A673 (cell line): ENCODE data around the gene ABCA4. TPM values are rescaled to one million over a fixed set of nuclear protein-coding genes. Genes with fewer than 3 reads are reported as not detected.

Experiments
- BruUV-seq: library from RNA; stranded (reverse); fragments of 400-500 nt; replicated peaks from 2 replicates; lab custom pipeline; 2021; lab: Mats Ljungman, UMichigan
- CTCF ChIA-PET: fragments of 300-600 bp; sonication (Branson Sonifier 250); formaldehyde crosslinking; loops from one replicate; lab custom pipeline; 2022; ENCODE audit warnings: antibody characterized with exemption; lab: Charles Lee
- POLR2A ChIA-PET: fragments of 300-600 bp; sonication (Branson Sonifier 250); formaldehyde crosslinking; loops from one replicate; lab custom pipeline; 2022; ENCODE audit warnings: antibody characterized with exemption; ENCODE audit not compliant: low non-redundant PET; lab: Charles Lee
- DNase-seq: peaks from one replicate; pipeline ENCODE4 v3.0.0-alpha.2; 2015; ENCODE audit warnings: low spot score
- H3K27ac ChIP-seq: fragments of 200-600 bp; sonication (generic); 2 replicates; pipeline ENCODE4 v1.5.1; 2016; ENCODE audit warnings: mixed run types, low read depth, mild to moderate bottlenecking, mixed read lengths, antibody characterized with exemption, low read length; ENCODE audit not compliant: poor library complexity, severe bottlenecking
- H3K27me3 ChIP-seq: fragments of 200-600 bp; sonication (generic); replicated peaks from 2 replicates; pipeline ENCODE4 v1.6.1; 2017; ENCODE audit warnings: mixed run types, low read depth, mild to moderate bottlenecking, mixed read lengths, antibody characterized with exemption, low read length; ENCODE audit not compliant: insufficient read depth, poor library complexity
- H3K36me3 ChIP-seq: fragments of 200-600 bp; sonication (generic); 2 replicates; pipeline ENCODE4 v1.6.1; 2016; ENCODE audit warnings: mixed run types, mild to moderate bottlenecking, mixed read lengths, antibody characterized with exemption, low read length; ENCODE audit not compliant: insufficient read depth, poor library complexity, severe bottlenecking
- H3K4me1 ChIP-seq: fragments of 200-600 bp; sonication (generic); 2 replicates; pipeline ENCODE4 v1.6.1; 2017; ENCODE audit warnings: mixed run types, mild to moderate bottlenecking, mixed read lengths, antibody characterized with exemption, low read length; ENCODE audit not compliant: insufficient read depth, poor library complexity, severe bottlenecking
- H3K4me3 ChIP-seq: fragments of 200-600 bp; sonication (generic); 2 replicates; pipeline ENCODE4 v1.5.1; 2016; ENCODE audit warnings: low read depth, mixed run types, mild to moderate bottlenecking, mixed read lengths, low read length; ENCODE audit not compliant: poor library complexity, severe bottlenecking
- H3K9me3 ChIP-seq: fragments of 200-600 bp; sonication (generic); 2 replicates; pipeline ENCODE4 v1.6.1; 2016; ENCODE audit warnings: mixed run types, low read depth, mild to moderate bottlenecking, mixed read lengths, antibody characterized with exemption, low read length; ENCODE audit not compliant: poor library complexity, severe bottlenecking
- EZH2 ChIP-seq: fragments of 200-600 bp; sonication (generic); IDR thresholded peaks from 2 replicates; pipeline ENCODE4 v1.6.1; 2017; ENCODE audit warnings: borderline replicate concordance, low read depth, mild to moderate bottlenecking, mixed read lengths, antibody characterized with exemption, low read length; ENCODE audit not compliant: poor library complexity, severe bottlenecking
- intact Hi-C: fragments of 100-400 bp; cut with micrococcal nuclease; formaldehyde crosslinking; loops from one replicate; pipeline ENCODE4 v1.10.0; 2022; ENCODE audit not compliant: unreplicated experiment
- total RNA-seq: library from RNA; stranded (reverse); gene quantifications from 2 replicates; pipeline ENCODE4 v1.2.3, GENCODE V29; 2021
- TF ChIP-seq, protein P1 (sequence below): fragments of 300-800, 200-600 bp; sonication (generic); conservative IDR thresholded peaks from 2 replicates; pipeline ENCODE4 v1.5.1; 2017; ENCODE audit warnings: low read depth, mild to moderate bottlenecking, antibody characterized with exemption, low read length, moderate library complexity, mixed read lengths

The ABCA4 gene
- total RNA-seq, 1 experiment from 2014 or later, result 0.09 TPM

DNA sequence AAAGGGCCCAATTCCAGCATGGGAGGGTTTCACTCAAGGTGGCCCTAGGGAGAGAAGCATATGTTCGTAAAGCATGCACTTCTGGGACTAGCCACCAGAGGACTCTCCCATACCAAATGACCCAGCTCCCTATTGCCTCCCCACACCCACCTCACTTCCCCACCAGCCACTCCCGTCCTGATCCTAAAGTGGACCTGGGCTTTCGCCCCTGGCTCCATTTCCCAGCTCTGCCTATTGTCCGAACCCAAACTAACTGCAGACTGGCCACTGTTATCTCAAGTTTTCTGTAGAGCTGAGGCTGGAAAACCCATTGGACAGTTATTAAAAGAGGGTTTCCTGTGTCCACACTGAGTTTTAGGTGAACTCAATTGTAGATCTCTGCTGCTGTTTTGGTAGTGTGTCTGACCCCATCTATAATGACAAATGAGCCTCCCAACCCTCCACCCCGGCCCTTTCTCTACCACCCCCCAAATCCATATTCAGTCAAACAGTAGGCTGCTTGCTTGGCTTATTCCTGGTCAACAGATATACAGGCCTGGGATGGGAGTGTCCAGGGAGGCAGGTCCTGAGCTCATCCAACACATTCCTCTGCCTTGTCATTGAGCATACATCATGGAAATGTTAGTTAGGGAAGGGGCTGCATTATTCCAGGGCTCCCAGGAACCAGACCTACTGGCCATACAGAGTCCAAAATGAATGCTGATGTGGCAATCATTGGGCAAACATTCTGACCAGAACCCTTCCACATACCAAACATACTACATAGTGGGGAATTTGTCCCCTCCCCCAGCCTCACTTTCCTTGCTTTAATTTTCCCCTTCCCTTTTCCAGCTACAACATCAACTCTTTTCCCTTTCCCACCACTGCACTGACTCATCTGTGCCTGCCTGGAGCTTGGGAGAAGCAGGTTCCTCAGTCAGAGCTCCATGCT is 59.2 kb downstream of the ABCA4 start:
- no peaks in the 10 kb centered on the region for H3K36me3 ChIP-seq
- ChIA-PET POLR2A (no interaction called here), CTCF (interaction anchor here (0.7 to 4.4 kb wide), 10 partner anchors 9 to 343 kb away, joined by 3 to 54 read pairs (median 4); partner anchors contain the start of gene ARHGAP29)
- H3K4me1 ChIP-seq, result no peaks in the 10 kb centered on the region
- no peak for TF ChIP-seq EZH2
- TF ChIP-seq, protein P1, sequence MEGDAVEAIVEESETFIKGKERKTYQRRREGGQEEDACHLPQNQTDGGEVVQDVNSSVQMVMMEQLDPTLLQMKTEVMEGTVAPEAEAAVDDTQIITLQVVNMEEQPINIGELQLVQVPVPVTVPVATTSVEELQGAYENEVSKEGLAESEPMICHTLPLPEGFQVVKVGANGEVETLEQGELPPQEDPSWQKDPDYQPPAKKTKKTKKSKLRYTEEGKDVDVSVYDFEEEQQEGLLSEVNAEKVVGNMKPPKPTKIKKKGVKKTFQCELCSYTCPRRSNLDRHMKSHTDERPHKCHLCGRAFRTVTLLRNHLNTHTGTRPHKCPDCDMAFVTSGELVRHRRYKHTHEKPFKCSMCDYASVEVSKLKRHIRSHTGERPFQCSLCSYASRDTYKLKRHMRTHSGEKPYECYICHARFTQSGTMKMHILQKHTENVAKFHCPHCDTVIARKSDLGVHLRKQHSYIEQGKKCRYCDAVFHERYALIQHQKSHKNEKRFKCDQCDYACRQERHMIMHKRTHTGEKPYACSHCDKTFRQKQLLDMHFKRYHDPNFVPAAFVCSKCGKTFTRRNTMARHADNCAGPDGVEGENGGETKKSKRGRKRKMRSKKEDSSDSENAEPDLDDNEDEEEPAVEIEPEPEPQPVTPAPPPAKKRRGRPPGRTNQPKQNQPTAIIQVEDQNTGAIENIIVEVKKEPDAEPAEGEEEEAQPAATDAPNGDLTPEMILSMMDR, result peak; percentile 85
- H3K4me3 ChIP-seq, result no peak overlapping the region
- H3K27me3 ChIP-seq, result no peaks in the 10 kb centered on the region
- no TSS peak for BruUV-seq
- peak; percentile 78 for DNase-seq
- intact Hi-C loops, result loop anchor here (1.0 to 2.0 kb wide), 3 partner anchors 179 to 275 kb away; no protein-coding TSS in a partner anchor
- no peaks in the 10 kb centered on the region for H3K9me3 ChIP-seq
- H3K27ac ChIP-seq, result no peak overlapping the region

DNA sequence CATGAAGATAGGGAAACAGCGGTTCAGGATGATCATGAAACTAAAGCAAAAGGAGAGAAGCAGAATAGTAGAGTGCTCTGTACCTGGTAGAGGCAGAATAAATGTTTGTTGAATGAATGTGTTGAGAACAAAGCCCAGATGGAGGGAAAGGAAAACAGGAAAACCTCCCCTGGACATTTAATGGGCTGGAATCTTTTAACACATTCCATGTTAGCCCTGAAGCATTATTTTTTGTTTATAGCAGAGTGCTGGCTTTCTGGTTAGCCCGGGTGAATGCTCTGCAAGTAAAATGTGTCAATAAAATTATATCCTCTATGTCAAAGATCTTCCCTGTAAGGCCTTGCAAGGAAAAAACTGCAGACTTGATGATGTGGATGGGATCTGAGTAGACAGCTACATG is 60.2 kb downstream of the ABCA4 start:
- no TSS peak for BruUV-seq
- intact Hi-C loops, result loop anchor here (1.0 to 2.0 kb wide), 3 partner anchors 180 to 276 kb away; no protein-coding TSS in a partner anchor
- Histone ChIP-seq H3K9me3 (no peaks in the 10 kb centered on the region), H3K36me3 (no peaks in the 10 kb centered on the region), H3K4me1 (no peaks in the 10 kb centered on the region), H3K4me3 (no peak overlapping the region), H3K27me3 (no peaks in the 10 kb centered on the region), H3K27ac (no peak overlapping the region)
- ChIA-PET CTCF (interaction anchor here (1.2 kb wide), 1 partner anchor 275 kb away, joined by 3 read pairs; no protein-coding TSS in a partner anchor), POLR2A (no interaction called here)
- TF ChIP-seq, protein P1, result no peak
- no peak for TF ChIP-seq EZH2
- no peak for DNase-seq

DNA sequence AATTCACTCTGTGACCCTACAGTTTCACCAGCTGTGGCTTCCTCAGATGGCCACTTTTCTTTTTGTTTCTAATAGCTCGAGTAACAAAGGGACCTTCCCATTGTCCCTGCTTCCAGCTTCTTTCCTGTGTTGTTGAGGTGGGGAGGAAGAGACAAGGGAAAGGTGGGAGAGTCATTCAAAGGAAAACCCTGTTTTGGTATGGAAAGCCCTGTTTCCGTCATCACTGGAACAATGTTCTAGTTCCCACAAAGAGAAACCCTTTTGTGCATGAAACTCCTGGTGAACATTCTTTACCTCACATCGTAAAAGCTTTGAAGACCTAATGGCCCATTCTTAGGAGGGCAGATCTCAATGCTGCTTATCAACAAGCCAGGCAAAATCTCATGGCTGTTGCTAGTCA is 62.2 kb downstream of the ABCA4 start:
- Histone ChIP-seq H3K4me3 (no peak overlapping the region), H3K27me3 (no peaks in the 10 kb centered on the region), H3K27ac (no peak overlapping the region), H3K36me3 (no peaks in the 10 kb centered on the region), H3K9me3 (no peaks in the 10 kb centered on the region), H3K4me1 (peaks cover 6% of the 10 kb centered on the region)
- ChIA-PET CTCF (no interaction called here), POLR2A (no interaction called here)
- no TSS peak for BruUV-seq
- intact Hi-C loops, result no loop called here
- TF ChIP-seq, protein P1, result no peak
- TF ChIP-seq EZH2, result no peak
- DNase-seq, result no peak
